A549 (cell line): ENCODE measurements around the gene CEP72. TPM values are rescaled to one million over a fixed set of nuclear protein-coding genes. Genes with fewer than 3 reads are reported as not detected.

Source experiments
- ATAC-seq, 2 experiments: fragments of 200-7000 bp in 1 of 2; fragments of >200 bp in 1 of 2; cut with Nextera tagmentation in 1 of 2; cut with Tn5 transposase in 1 of 2; 3 replicates each; pipeline versions ENCODE4 v1.8.0 to v1.9.1; 2018 to 2020; ENCODE audit warnings: mild to moderate bottlenecking in 1 of 2, moderate library complexity in 1 of 2
- CTCF ChIA-PET: fragments of 300-600 bp; sonication (Branson Sonifier 250); formaldehyde crosslinking; extraction: SDS; loops from one replicate; lab custom pipeline; 2021; ENCODE audit warnings: antibody characterized with exemption, inconsistent platforms; lab: Yijun Ruan, JAX
- POLR2A ChIA-PET: fragments of 350-600 bp; formaldehyde crosslinking; extraction: SDS; loops from one replicate; lab custom pipeline; 2021; ENCODE audit warnings: antibody characterized with exemption, inconsistent platforms; lab: Yijun Ruan, JAX
- DNase-seq, 2 experiments: peaks; one replicate each; pipeline versions ENCODE4 v3.0.0 to v3.0.0-alpha.2; 2011 to 2016; ENCODE audit warnings: low read depth in 1 of 2, low spot score in 1 of 2
- FAIRE-seq: peaks from 2 replicates; lab custom pipeline; 2011; peaks lifted over from hg19 to GRCh38; lab: Jason Lieb, UNC
- H3K27ac ChIP-seq, 2 experiments: fragments of >200 bp; sonication (Bioruptor Twin); formaldehyde crosslinking; 3 replicates each; pipeline ENCODE4 v1.5.1; 2016 to 2017
- H3K4me1 ChIP-seq: fragments of >200 bp; sonication (Bioruptor Twin); formaldehyde crosslinking; 3 replicates; pipeline ENCODE4 v1.6.1; 2016
- H3K4me2 ChIP-seq: fragments of >200 bp; sonication (Bioruptor Twin); formaldehyde crosslinking; 3 replicates; pipeline ENCODE4 v1.6.1; 2016
- H3K4me3 ChIP-seq: fragments of >200 bp; sonication (Bioruptor Twin); formaldehyde crosslinking; 3 replicates; pipeline ENCODE4 v1.5.1; 2016
- H3K9me3 ChIP-seq: fragments of >200 bp; sonication (Bioruptor Twin); formaldehyde crosslinking; 3 replicates; pipeline ENCODE4 v1.6.1; 2016
- CBX8 ChIP-seq: fragments of 200-600 bp; sonication (generic); IDR thresholded peaks from 2 replicates; pipeline ENCODE4 v1.6.1; 2016
- CHD2 ChIP-seq: fragments of 150-350 bp; IDR thresholded peaks from 2 replicates; pipeline ENCODE4 v1.6.1; 2014; ENCODE audit warnings: low read length; ENCODE audit not compliant: partially characterized antibody
- CHD4 ChIP-seq: fragments of 200-600 bp; sonication (generic); IDR thresholded peaks from 2 replicates; pipeline ENCODE4 v1.6.1; 2016; ENCODE audit warnings: antibody characterized with exemption, mild to moderate bottlenecking, borderline replicate concordance
- EP300 ChIP-seq, 2 experiments: fragments of >200 bp; sonication (Bioruptor Twin); formaldehyde crosslinking; IDR thresholded peaks; 2 replicates in 1 of 2; 3 replicates in 1 of 2; pipeline ENCODE4 v1.6.1; 2016 to 2017
- ESRRA ChIP-seq: fragments of 150-350 bp; IDR thresholded peaks from 2 replicates; pipeline ENCODE4 v1.6.1; 2014; ENCODE audit warnings: mild to moderate bottlenecking, low read length, borderline replicate concordance
- FOSB ChIP-seq: fragments of 250-450 bp; sonication (Bioruptor Pico); IDR thresholded peaks from 2 replicates; pipeline ENCODE4 v1.5.0; 2020; ENCODE audit warnings: mild to moderate bottlenecking, moderate library complexity
- FOSL2 ChIP-seq, 2 experiments: fragments of 450-650 bp in 1 of 2; fragments of >200 bp in 1 of 2; sonication (Bioruptor Twin) in 1 of 2; formaldehyde crosslinking; IDR thresholded peaks; 2 replicates each; pipeline versions ENCODE4 v1.5.0 to v1.6.1; 2016 to 2020; ENCODE audit warnings: mild to moderate bottlenecking in 1 of 2, moderate library complexity in 1 of 2
- GATA3 ChIP-seq: IDR thresholded peaks from 2 replicates; pipeline ENCODE4 v1.6.1; 2012; ENCODE audit warnings: borderline replicate concordance
- KDM1A ChIP-seq: fragments of 200-600 bp; sonication (generic); IDR thresholded peaks from 2 replicates; pipeline ENCODE4 v1.6.1; 2016; ENCODE audit warnings: low read depth, mild to moderate bottlenecking
- KDM5A ChIP-seq: fragments of 200-600 bp; sonication (generic); IDR thresholded peaks from 2 replicates; pipeline ENCODE4 v1.6.1; 2016; ENCODE audit warnings: antibody characterized with exemption, mild to moderate bottlenecking
- MAFK ChIP-seq: fragments of 450-650 bp; IDR thresholded peaks from 2 replicates; pipeline ENCODE4 v1.6.1; 2014; ENCODE audit not compliant: partially characterized antibody
- NPAS2 ChIP-seq: fragments of 250-450 bp; sonication (Bioruptor Pico); IDR thresholded peaks from 2 replicates; pipeline ENCODE4 v1.8.0; 2022; ENCODE audit warnings: mild to moderate bottlenecking, moderate library complexity, borderline replicate concordance
- PBX3 ChIP-seq: IDR thresholded peaks from 2 replicates; pipeline ENCODE4 v1.6.1; 2012
- PHF8 ChIP-seq: fragments of 200-600 bp; sonication (generic); IDR thresholded peaks from 2 replicates; pipeline ENCODE4 v1.6.1; 2016; ENCODE audit warnings: low read depth, mild to moderate bottlenecking, antibody characterized with exemption, moderate library complexity, borderline replicate concordance
- POLR2AphosphoS2 ChIP-seq: conservative IDR thresholded peaks from 2 replicates; pipeline ENCODE4 v1.6.1; 2012; ENCODE audit warnings: low read length, improper control_type of control experiment, inconsistent platforms
- RAD21 ChIP-seq, 2 experiments: fragments of >200 bp in 1 of 2; sonication (Bioruptor Twin) in 1 of 2; formaldehyde crosslinking in 1 of 2; IDR thresholded peaks in 1 of 2; conservative IDR thresholded peaks in 1 of 2; 2 replicates in 1 of 2; 3 replicates in 1 of 2; pipeline ENCODE4 v1.6.1; 2012 to 2018; ENCODE audit warnings: inconsistent platforms in 1 of 2
- RCOR1 ChIP-seq: fragments of 150-350 bp; IDR thresholded peaks from 2 replicates; pipeline ENCODE4 v1.6.1; 2014; ENCODE audit warnings: antibody characterized with exemption, low read length, low read depth
- SMC3 ChIP-seq: fragments of >200 bp; sonication (Bioruptor Twin); formaldehyde crosslinking; IDR thresholded peaks from 3 replicates; pipeline ENCODE4 v1.6.1; 2018; ENCODE audit warnings: inconsistent platforms
- ZNF302 ChIP-seq: fragments of 250-450 bp; sonication (Bioruptor Pico); IDR thresholded peaks from 2 replicates; pipeline ENCODE4 v1.9.0; 2021; ENCODE audit warnings: inconsistent platforms, mild to moderate bottlenecking, moderate library complexity
- WGBS: methylation state at CpG from one replicate; pipeline ENCODE4 v1.1.6; 2017; ENCODE audit errors: missing lambda C conversion rate; 5-methylcytosine and 5-hydroxymethylcytosine counted together
- polyA plus RNA-seq, 4 experiments: library from polyadenylated mRNA; depleted of rRNA in 3 of 4; stranded (reverse); fragments of >200 nt; fragmentation: RNase III in 1 of 4; extraction: RNeasy Plus Mini Kit Qiagen cat#74134 plus additional on column Dnase treatment in 1 of 4; gene quantifications; 2 replicates in 3 of 4; 3 replicates in 1 of 4; pipeline ENCODE4 v1.2.3, GENCODE V29; 2011 to 2017
- TF ChIP-seq, protein P1 (sequence below): fragments of 250-450 bp; sonication (Bioruptor Pico); IDR thresholded peaks from 2 replicates; pipeline ENCODE4 v1.5.0; 2020; ENCODE audit warnings: low read depth, mild to moderate bottlenecking, moderate library complexity
- TF ChIP-seq, protein P2 (sequence below): fragments of >200 bp; sonication (Bioruptor Twin); formaldehyde crosslinking; IDR thresholded peaks from 3 replicates; pipeline ENCODE4 v1.6.1; 2016
- TF ChIP-seq, protein P3 (sequence below): IDR thresholded peaks from 2 replicates; pipeline ENCODE4 v1.6.1; 2012

CEP72 gene
- polyA plus RNA-seq, 2 of the 4 experiments (the other 2 are of a cell fraction) = 10.8 to 11.1 TPM

DNA sequence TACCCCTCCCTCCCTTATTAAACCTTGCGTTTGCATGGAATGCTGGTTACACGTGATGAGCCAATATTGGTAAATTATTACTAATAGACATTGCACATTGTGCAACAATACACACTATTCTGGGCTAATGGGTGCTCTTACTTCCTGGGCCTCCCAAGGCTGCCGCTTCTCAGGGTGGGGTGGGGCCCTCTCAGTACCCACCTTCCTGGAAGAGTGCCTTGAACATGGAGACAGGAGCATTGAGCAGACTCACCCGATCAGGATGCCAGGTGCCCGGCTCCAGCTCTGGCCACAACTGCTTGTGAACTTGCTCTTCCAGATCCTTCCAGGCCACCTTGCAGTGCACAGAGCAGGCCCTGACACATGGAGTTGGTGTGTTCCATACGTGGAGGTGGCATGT is 24.7 kb upstream of the CEP72 start:
- H3K4me3 ChIP-seq = no peak overlapping the region
- peaks cover 7% of the 10 kb centered on the region; the same call in 2 of the 3 replicates for H3K9me3 ChIP-seq
- TF ChIP-seq PHF8 (no peak), MAFK (no peak), FOSB (CRISPR knock-in tag) (no peak), KDM1A (no peak), KDM5A (no peak), RAD21 (conservative IDR thresholded peaks at IDR 0.05 in 1 of 2, IDR thresholded peaks at IDR 0.05 in 1 of 2) (no peak), EP300 (IDR thresholded peaks at IDR 0.05) (no peak), FOSL2 (IDR thresholded peaks at IDR 0.05) (no peak), FOSL2 (CRISPR knock-in tag; IDR thresholded peaks at IDR 0.05) (no peak)
- TF ChIP-seq, protein P1, sequence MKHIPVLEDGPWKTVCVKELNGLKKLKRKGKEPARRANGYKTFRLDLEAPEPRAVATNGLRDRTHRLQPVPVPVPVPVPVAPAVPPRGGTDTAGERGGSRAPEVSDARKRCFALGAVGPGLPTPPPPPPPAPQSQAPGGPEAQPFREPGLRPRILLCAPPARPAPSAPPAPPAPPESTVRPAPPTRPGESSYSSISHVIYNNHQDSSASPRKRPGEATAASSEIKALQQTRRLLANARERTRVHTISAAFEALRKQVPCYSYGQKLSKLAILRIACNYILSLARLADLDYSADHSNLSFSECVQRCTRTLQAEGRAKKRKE (CRISPR knock-in tag) = no peak
- TF ChIP-seq, protein P2, sequence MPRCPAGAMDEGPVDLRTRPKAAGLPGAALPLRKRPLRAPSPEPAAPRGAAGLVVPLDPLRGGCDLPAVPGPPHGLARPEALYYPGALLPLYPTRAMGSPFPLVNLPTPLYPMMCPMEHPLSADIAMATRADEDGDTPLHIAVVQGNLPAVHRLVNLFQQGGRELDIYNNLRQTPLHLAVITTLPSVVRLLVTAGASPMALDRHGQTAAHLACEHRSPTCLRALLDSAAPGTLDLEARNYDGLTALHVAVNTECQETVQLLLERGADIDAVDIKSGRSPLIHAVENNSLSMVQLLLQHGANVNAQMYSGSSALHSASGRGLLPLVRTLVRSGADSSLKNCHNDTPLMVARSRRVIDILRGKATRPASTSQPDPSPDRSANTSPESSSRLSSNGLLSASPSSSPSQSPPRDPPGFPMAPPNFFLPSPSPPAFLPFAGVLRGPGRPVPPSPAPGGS = no peak
- WGBS = 25% methylated on average over 6 of the region's 6 CpGs
- ATAC-seq (no peak), FAIRE-seq (no peak), DNase-seq (no peak)
- ChIA-PET POLR2A (no interaction called here), CTCF (interaction anchor here (1.0 kb wide), 1 partner anchor 141 kb away, joined by 4 read pairs; no protein-coding TSS in a partner anchor)
- no peaks in the 10 kb centered on the region for H3K4me1 ChIP-seq
- no peak overlapping the region for H3K4me2 ChIP-seq
- no peak overlapping the region for H3K27ac ChIP-seq

- 17% methylated on average over 11 of the region's 11 CpGs for WGBS
- POLR2A ChIA-PET = no interaction called here
- no peak overlapping the region for H3K4me2 ChIP-seq
- peaks cover 7% of the 10 kb centered on the region; the same call in 2 of the 3 replicates for H3K9me3 ChIP-seq
- ATAC-seq (no peak), DNase-seq (no peak), FAIRE-seq (no peak)
- no peak for TF ChIP-seq RCOR1
- TF ChIP-seq CHD4 = no peak
- TF ChIP-seq, protein P3, sequence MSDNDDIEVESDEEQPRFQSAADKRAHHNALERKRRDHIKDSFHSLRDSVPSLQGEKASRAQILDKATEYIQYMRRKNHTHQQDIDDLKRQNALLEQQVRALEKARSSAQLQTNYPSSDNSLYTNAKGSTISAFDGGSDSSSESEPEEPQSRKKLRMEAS = no peak
- TF ChIP-seq CHD2 = no peak
- no peak for TF ChIP-seq ZNF302 (CRISPR knock-in tag)
- TF ChIP-seq NPAS2 = no peak
- no peak for TF ChIP-seq PBX3
- TF ChIP-seq SMC3 = no peak
- TF ChIP-seq GATA3 = no peak
- no peak for TF ChIP-seq ESRRA
- TF ChIP-seq POLR2AphosphoS2 = no peak
- no peak for TF ChIP-seq PHF8
- H3K27ac ChIP-seq = no peak overlapping the region
- CTCF ChIA-PET = no interaction called here
- H3K4me1 ChIP-seq = no peaks in the 10 kb centered on the region
- no peak overlapping the region for H3K4me3 ChIP-seq
Observed at GRCh38 chr5:588406-588995, 23.6 kb upstream of the CEP72 start.

- ChIA-PET CTCF (no interaction called here), POLR2A (no interaction called here)
- WGBS = 11% methylated on average over 1 of the region's 1 CpG
- no peak for FAIRE-seq
- Histone ChIP-seq H3K4me1 (no peaks in the 10 kb centered on the region), H3K4me3 (no peak overlapping the region), H3K9me3 (peaks cover 7% of the 10 kb centered on the region; the same call in 2 of the 3 replicates), H3K4me2 (no peak overlapping the region), H3K27ac (no peak overlapping the region)
- no peak for ATAC-seq
- TF ChIP-seq, protein P1 (CRISPR knock-in tag) = no peak
- TF ChIP-seq CBX8 = no peak
- DNase-seq = no peak
Observed at GRCh38 chr5:589173-589572, 23.0 kb upstream of the CEP72 start.
